Transverse colon (tissue), 4 donors: ENCODE measurements around the gene DDX49. TPM values are rescaled to one million over a fixed set of nuclear protein-coding genes. Genes with fewer than 3 reads are reported as not detected.
"Not testable (repeated sequence)": the region's sequence is repeated elsewhere in the genome, so short reads cannot be mapped to it uniquely, and the experiment has no call there.

Experiments used
- DNase-seq: peaks from one replicate; pipeline ENCODE4 v3.0.0-alpha.2; 2019
- H3K27ac ChIP-seq, 4 donors: fragments of 200-600 bp; sonication (generic); 2 replicates each; pipeline ENCODE4 v1.5.1; 2016 to 2018; ENCODE audit warnings: inconsistent platforms in 4 of 4
- H3K27me3 ChIP-seq: fragments of 200-600 bp; sonication (generic); 2 replicates; pipeline ENCODE4 v1.5.1; 2017; ENCODE audit warnings: inconsistent platforms
- H3K36me3 ChIP-seq, 4 donors: fragments of 200-600 bp; sonication (generic); 2 replicates each; pipeline ENCODE4 v1.5.1; 2017 to 2019; ENCODE audit warnings: inconsistent platforms in 4 of 4
- H3K4me1 ChIP-seq, 4 donors: fragments of 200-600 bp; sonication (generic); 2 replicates each; pipeline ENCODE4 v1.5.1; 2017 to 2020; ENCODE audit warnings: inconsistent platforms in 4 of 4
- H3K4me3 ChIP-seq, 4 donors: fragments of 200-600 bp; sonication (generic); 1 replicate in 1 of 4; 2 replicates in 3 of 4; pipeline versions ENCODE4 v1.5.1 to v1.6.1; 2017 to 2019; ENCODE audit warnings: inconsistent platforms in 4 of 4
- H3K9me3 ChIP-seq, 2 donors: fragments of 200-600 bp; sonication (generic); 2 replicates each; pipeline ENCODE4 v1.5.1; 2017 to 2019; ENCODE audit warnings: inconsistent platforms in 2 of 2
- EP300 ChIP-seq: sonication (generic); formaldehyde crosslinking; IDR thresholded peaks from one replicate; pipeline ENCODE4 v1.6.1; 2017; ENCODE audit warnings: antibody characterized with exemption, low read depth
- POLR2A ChIP-seq: fragments of 450-650 bp; IDR thresholded peaks from one replicate; pipeline ENCODE4 v1.6.1; 2016; ENCODE audit warnings: antibody characterized with exemption, mild to moderate bottlenecking, moderate library complexity
- POLR2AphosphoS5 ChIP-seq, 3 donors: sonication (generic); formaldehyde crosslinking; IDR thresholded peaks; one replicate each; pipeline ENCODE4 v1.6.1; 2016; ENCODE audit warnings: antibody characterized with exemption in 3 of 3
- WGBS, 2 donors: methylation state at CpG; one replicate each; pipeline ENCODE4 v1.1.5; 2018; ENCODE audit warnings: low coverage in 1 of 2; 5-methylcytosine and 5-hydroxymethylcytosine counted together
- in situ Hi-C, 4 donors: fragments of 200-750 bp; cut with MboI; loops; one replicate each; pipeline versions ENCODE4 v1.15.0 to v1.15.1; 2017; ENCODE audit warnings: low sequenced_read_pairs in 3 of 4, low pct_ligation_motif_present in 1 of 4, low pct_unique_long_range_greater_than_20kb in 1 of 4
- intact Hi-C: fragments of 100-400 bp; cut with DNase I; formaldehyde crosslinking; loops from one replicate; pipeline ENCODE4 v1.15.1; 2023; ENCODE audit warnings: low total_unique reads
- total RNA-seq, 4 donors: library from RNA; depleted of rRNA; stranded (reverse); fragments of >200 nt; gene quantifications; one replicate each; pipeline ENCODE4 v1.1.0, GENCODE V29; 2016
- TF ChIP-seq, protein P1 (sequence below), 5 experiments: fragments of 200-600 bp in 3 of 5; fragments of 450-650 bp in 2 of 5; sonication (generic) in 3 of 5; IDR thresholded peaks; 1 replicate in 2 of 5; 2 replicates in 3 of 5; pipeline ENCODE4 v1.5.1; 2016 to 2017; ENCODE audit warnings: antibody characterized with exemption in 5 of 5, inconsistent platforms in 3 of 5, mild to moderate bottlenecking in 2 of 5, moderate library complexity in 1 of 5

Gene DDX49
- total RNA-seq, 4 donors from 2014 or later = 42.1 to 90.8 (median 50.4) TPM

- Histone ChIP-seq H3K9me3 (no peaks in the 10 kb centered on the region), H3K27me3 (peaks cover 16% of the 10 kb centered on the region), H3K27ac (no peak overlapping the region), H3K4me1 (peaks cover 0 to 5% (median 0%) of the 10 kb centered on the region in 4 donors), H3K36me3 (peaks cover 0 to 22% (median 3%) of the 10 kb centered on the region in 4 donors), H3K4me3 (no peak overlapping the region)
- DNase-seq = no peak
- in situ Hi-C loops = no loop called here
- no peak for TF ChIP-seq EP300
- TF ChIP-seq, protein P1, sequence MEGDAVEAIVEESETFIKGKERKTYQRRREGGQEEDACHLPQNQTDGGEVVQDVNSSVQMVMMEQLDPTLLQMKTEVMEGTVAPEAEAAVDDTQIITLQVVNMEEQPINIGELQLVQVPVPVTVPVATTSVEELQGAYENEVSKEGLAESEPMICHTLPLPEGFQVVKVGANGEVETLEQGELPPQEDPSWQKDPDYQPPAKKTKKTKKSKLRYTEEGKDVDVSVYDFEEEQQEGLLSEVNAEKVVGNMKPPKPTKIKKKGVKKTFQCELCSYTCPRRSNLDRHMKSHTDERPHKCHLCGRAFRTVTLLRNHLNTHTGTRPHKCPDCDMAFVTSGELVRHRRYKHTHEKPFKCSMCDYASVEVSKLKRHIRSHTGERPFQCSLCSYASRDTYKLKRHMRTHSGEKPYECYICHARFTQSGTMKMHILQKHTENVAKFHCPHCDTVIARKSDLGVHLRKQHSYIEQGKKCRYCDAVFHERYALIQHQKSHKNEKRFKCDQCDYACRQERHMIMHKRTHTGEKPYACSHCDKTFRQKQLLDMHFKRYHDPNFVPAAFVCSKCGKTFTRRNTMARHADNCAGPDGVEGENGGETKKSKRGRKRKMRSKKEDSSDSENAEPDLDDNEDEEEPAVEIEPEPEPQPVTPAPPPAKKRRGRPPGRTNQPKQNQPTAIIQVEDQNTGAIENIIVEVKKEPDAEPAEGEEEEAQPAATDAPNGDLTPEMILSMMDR (IDR thresholded peaks at IDR 0.05) = no peak
- TF ChIP-seq POLR2A = no peak
- TF ChIP-seq POLR2AphosphoS5 (IDR thresholded peaks at IDR 0.05) = no peak
- 87 to 94% methylated on average over 3 to 16 of the region's 17 CpGs for WGBS, 2 donors
- intact Hi-C loops = no loop called here
Observed at GRCh38 chr19:18900700-18901481, 18.6 kb upstream of the DDX49 start.

GRCh38 chr19:18901491-18901890 is 18.0 kb upstream of the DDX49 start:
- no peaks in the 10 kb centered on the region for H3K9me3 ChIP-seq
- H3K27ac ChIP-seq = no peak overlapping the region
- H3K4me3 ChIP-seq = no peak overlapping the region
- peaks cover 0 to under 1% (median 0%) of the 10 kb centered on the region in 4 donors for H3K4me1 ChIP-seq
- WGBS, 2 donors = 91 to 93% methylated on average over 3 to 7 of the region's 7 CpGs
- TF ChIP-seq EP300 = no peak
- no peak for TF ChIP-seq POLR2A
- TF ChIP-seq, protein P1 (IDR thresholded peaks at IDR 0.05) = no peak
- TF ChIP-seq POLR2AphosphoS5 (IDR thresholded peaks at IDR 0.05) = no peak
- in situ Hi-C loops (no loop called here), intact Hi-C loops (no loop called here)
- peaks cover 12% of the 10 kb centered on the region for H3K27me3 ChIP-seq
- DNase-seq = no peak
- H3K36me3 ChIP-seq = peaks cover 0 to 22% (median 3%) of the 10 kb centered on the region in 4 donors

- WGBS, 2 donors = 97% methylated on average over 5 of the region's 5 CpGs; no CpG with 5 or more reads in 1 of the 2 donors
- H3K9me3 ChIP-seq, H3K27ac ChIP-seq, DNase-seq, H3K4me1 ChIP-seq, in situ Hi-C loops, intact Hi-C loops, H3K27me3 ChIP-seq, H3K4me3 ChIP-seq: not testable (repeated sequence)
- peaks cover 0 to 22% (median 3%) of the 10 kb centered on the region in 4 donors for H3K36me3 ChIP-seq
Observed at GRCh38 chr19:18902519-18902918, 17.0 kb upstream of the DDX49 start.

GRCh38 chr19:18903156-18904037 is 16.1 kb upstream of the DDX49 start:
- H3K9me3 ChIP-seq = no peaks in the 10 kb centered on the region

More at GRCh38 chr19:18903156-18904037, 16.1 kb upstream of the DDX49 start:
- intact Hi-C loops = no loop called here
- H3K4me3 ChIP-seq = no peak overlapping the region
- H3K36me3 ChIP-seq = peaks cover 0 to 22% (median 3%) of the 10 kb centered on the region in 4 donors
- H3K27me3 ChIP-seq = no peaks in the 10 kb centered on the region
- DNase-seq = no peak
- WGBS, 2 donors = 90% methylated on average over 29 of the region's 29 CpGs; no CpG with 5 or more reads in 1 of the 2 donors
- in situ Hi-C loops = no loop called here
- TF ChIP-seq POLR2AphosphoS5 (IDR thresholded peaks at IDR 0.05) = no peak
- TF ChIP-seq POLR2A = no peak
- TF ChIP-seq, protein P1 (IDR thresholded peaks at IDR 0.05) = no peak
- TF ChIP-seq EP300 = no peak
- no peaks in the 10 kb centered on the region for H3K4me1 ChIP-seq
- H3K27ac ChIP-seq = no peak overlapping the region
